HCT116 (cell line): ENCODE measurements around the gene GZMA. TPM values are rescaled to one million over a fixed set of nuclear protein-coding genes. Genes with fewer than 3 reads are reported as not detected.

Experiments
- ATAC-seq: fragments of 200-7000 bp; cut with Tn5 transposase; 2 replicates; pipeline ENCODE4 v1.9.1; 2020; ENCODE audit warnings: mild to moderate bottlenecking, moderate library complexity
- BruUV-seq: library from RNA; stranded (reverse); fragments of 400-500 nt; replicated peaks from 2 replicates; lab custom pipeline; 2021; lab: Mats Ljungman, UMichigan
- CTCF ChIA-PET: fragments of 300-600 bp; sonication (Branson Sonifier 250); formaldehyde crosslinking; loops from one replicate; lab custom pipeline; 2021; ENCODE audit warnings: antibody characterized with exemption; lab: Charles Lee
- POLR2A ChIA-PET: fragments of 300-600, 350-600 bp; sonication (Branson Sonifier 250); formaldehyde crosslinking; loops from one replicate; lab custom pipeline; 2021; ENCODE audit warnings: antibody characterized with exemption; lab: Charles Lee
- RAD21 ChIA-PET, 2 experiments: fragments of 300-600 bp; sonication (Branson Sonifier 250); formaldehyde crosslinking; loops; one replicate each; lab custom pipeline; 2023; ENCODE audit warnings: low total read pairs in 2 of 2; ENCODE audit not compliant: uncharacterized antibody in 2 of 2, unreplicated experiment in 2 of 2, low non-redundant PET in 1 of 2; lab: Charles Lee
- DNase-seq: peaks from one replicate; pipeline ENCODE4 v3.0.0-alpha.2; 2010; ENCODE audit warnings: low read depth, low spot score
- H2AFZ ChIP-seq: fragments of 200-600 bp; shearing (Covaris generic), sonication (generic); 2 replicates; pipeline ENCODE4 v1.6.1; 2017; ENCODE audit warnings: low read depth, mixed run types, mixed read lengths, antibody characterized with exemption, low read length; ENCODE audit not compliant: poor library complexity, severe bottlenecking
- H3K27ac ChIP-seq: 2 replicates; pipeline ENCODE4 v1.5.1; 2012; ENCODE audit warnings: low read depth, low read length
- H3K27me3 ChIP-seq: fragments of 200-600 bp; sonication (generic); 2 replicates; pipeline ENCODE4 v1.6.1; 2016; ENCODE audit warnings: mixed run types, low read length, mixed read lengths; ENCODE audit not compliant: insufficient read depth
- H3K36me3 ChIP-seq, 2 experiments: fragments of 200-500 bp in 1 of 2; fragments of 200-600 bp in 1 of 2; sonication (Bioruptor generic) in 1 of 2; sonication (generic) in 1 of 2; 2 replicates each; pipeline versions ENCODE4 v1.5.1 to v1.6.1; 2014 to 2016; ENCODE audit warnings: low read length in 2 of 2, inconsistent platforms in 1 of 2, mixed read lengths in 1 of 2, mixed run types in 1 of 2; ENCODE audit not compliant: insufficient read depth in 2 of 2, control insufficient read depth in 1 of 2
- H3K4me1 ChIP-seq, 2 experiments: fragments of 200-600 bp in 1 of 2; sonication (generic) in 1 of 2; 2 replicates each; pipeline versions ENCODE4 v1.5.1 to v1.6.1; 2012 to 2017; ENCODE audit warnings: low read length in 2 of 2, inconsistent platforms in 1 of 2, mild to moderate bottlenecking in 1 of 2, mixed read lengths in 1 of 2, mixed run types in 1 of 2, moderate library complexity in 1 of 2; ENCODE audit not compliant: insufficient read depth in 2 of 2, control insufficient read depth in 1 of 2
- H3K4me2 ChIP-seq: fragments of 200-600 bp; sonication (generic); 2 replicates; pipeline ENCODE4 v1.6.1; 2017; ENCODE audit warnings: mixed run types, low read length, mixed read lengths
- H3K4me3 ChIP-seq, 2 experiments: fragments of 200-600 bp in 1 of 2; sonication (generic) in 1 of 2; replicated peaks in 1 of 2; 2 replicates each; pipeline ENCODE4 v1.5.1; 2011 to 2016; ENCODE audit warnings: low read length in 2 of 2, control low read depth in 1 of 2, low read depth in 1 of 2, mild to moderate bottlenecking in 1 of 2, mixed read lengths in 1 of 2, mixed run types in 1 of 2
- H3K79me2 ChIP-seq: fragments of 200-600 bp; sonication (generic); 2 replicates; pipeline ENCODE4 v1.6.1; 2017; ENCODE audit warnings: mild to moderate bottlenecking, mixed run types, low read length, moderate library complexity, mixed read lengths; ENCODE audit not compliant: insufficient read depth
- H3K9ac ChIP-seq: fragments of 200-600 bp; sonication (generic); 2 replicates; pipeline ENCODE4 v1.6.1; 2016; ENCODE audit warnings: low read length, mixed read lengths
- H3K9me2 ChIP-seq: fragments of 200-600 bp; sonication (generic), shearing (Covaris generic); 2 replicates; pipeline ENCODE4 v1.6.1; 2017; ENCODE audit warnings: mixed run types, mild to moderate bottlenecking, moderate library complexity; ENCODE audit not compliant: insufficient read depth
- H3K9me3 ChIP-seq, 2 experiments: fragments of 200-500 bp in 1 of 2; fragments of 200-600 bp in 1 of 2; sonication (Bioruptor generic) in 1 of 2; sonication (generic) in 1 of 2; 2 replicates each; pipeline ENCODE4 v1.6.1; 2014 to 2017; ENCODE audit warnings: low read length in 2 of 2, mixed read lengths in 2 of 2, inconsistent platforms in 1 of 2, low read depth in 1 of 2, mild to moderate bottlenecking in 1 of 2, mixed run types in 1 of 2, moderate library complexity in 1 of 2; ENCODE audit not compliant: control insufficient read depth in 1 of 2, insufficient read depth in 1 of 2
- H4K20me1 ChIP-seq: fragments of 200-600 bp; sonication (generic), shearing (Covaris generic); 2 replicates; pipeline ENCODE4 v1.6.1; 2017; ENCODE audit warnings: mixed run types, mild to moderate bottlenecking, moderate library complexity; ENCODE audit not compliant: insufficient read depth
- CTCF ChIP-seq, 3 experiments: fragments of 200-600 bp in 1 of 3; sonication (generic) in 1 of 3; IDR thresholded peaks in 2 of 3; conservative IDR thresholded peaks in 1 of 3; 2 replicates each; pipeline ENCODE4 v1.5.1; 2012 to 2017; ENCODE audit warnings: low read depth in 2 of 3, low read length in 2 of 3, antibody characterized with exemption in 1 of 3, borderline replicate concordance in 1 of 3, control low read depth in 1 of 3, mild to moderate bottlenecking in 1 of 3, mixed read lengths in 1 of 3, mixed run types in 1 of 3, moderate library complexity in 1 of 3; ENCODE audit not compliant: insufficient read depth in 1 of 3
- EGR1 ChIP-seq: IDR thresholded peaks from 2 replicates; pipeline ENCODE4 v1.6.1; 2012; ENCODE audit warnings: low read depth
- FOSL1 ChIP-seq: IDR thresholded peaks from 2 replicates; pipeline ENCODE4 v1.6.1; 2012; ENCODE audit warnings: low read depth
- MAX ChIP-seq: IDR thresholded peaks from 2 replicates; pipeline ENCODE4 v1.6.1; 2012
- REST ChIP-seq: IDR thresholded peaks from 2 replicates; pipeline ENCODE4 v1.6.1; 2012; ENCODE audit warnings: low read depth
- ZBTB33 ChIP-seq: IDR thresholded peaks from 2 replicates; pipeline ENCODE4 v1.6.1; 2011; ENCODE audit warnings: mild to moderate bottlenecking, low read length, moderate library complexity; ENCODE audit not compliant: insufficient replicate concordance; ENCODE audit errors: extremely low read depth
- intact Hi-C: fragments of 100-400 bp; cut with micrococcal nuclease; formaldehyde crosslinking; loops from 2 replicates; pipeline ENCODE4 v1.10.0; 2022
- total RNA-seq: library from RNA; stranded (reverse); gene quantifications from one replicate; pipeline ENCODE4 v1.2.1, GENCODE V29; 2021; ENCODE audit not compliant: unreplicated experiment

Gene GZMA
- total RNA-seq, 1 experiment from 2014 or later: not detected

GRCh38 chr5:55108661-55109060, 6.2 kb downstream of the GZMA start:
- Histone ChIP-seq H3K79me2 (no peaks in the 10 kb centered on the region), H3K9me3 (no peaks in the 10 kb centered on the region), H3K4me3 (no peak overlapping the region), H4K20me1 (no peaks in the 10 kb centered on the region), H3K9me2 (no peaks in the 10 kb centered on the region), H3K27me3 (peaks cover 35% of the 10 kb centered on the region; the same call in 1 of the 2 replicates), H3K4me1 (no peaks in the 10 kb centered on the region), H2AFZ (no peak overlapping the region)
- ChIA-PET RAD21 (no interaction called here), POLR2A (no interaction called here)
- no TSS peak for BruUV-seq
- intact Hi-C loops: no loop called here
- TF ChIP-seq REST: no peak
- no peak for TF ChIP-seq CTCF (IDR thresholded peaks at IDR 0.05 in 2 of 3, conservative IDR thresholded peaks at IDR 0.05 in 1 of 3; ENCODE audit: borderline replicate concordance in 1 of 3, insufficient read depth in 1 of 3, low read depth in 2 of 3, low read length in 2 of 3)
- no peak for TF ChIP-seq EGR1
- TF ChIP-seq MAX: no peak
- TF ChIP-seq FOSL1: no peak
- no peak for TF ChIP-seq ZBTB33
- TF ChIP-seq, all 23 proteins: peak for 0
- H3K9ac ChIP-seq: no peak overlapping the region
- no peaks in the 10 kb centered on the region for H3K36me3 ChIP-seq
- H3K4me2 ChIP-seq: no peak overlapping the region
- no peak for DNase-seq
- CTCF ChIA-PET: no interaction called here
- H3K27ac ChIP-seq: no peak overlapping the region
- no peak for ATAC-seq
